ENCODE data around the gene CT45A7. TPM values are rescaled to one million over a fixed set of nuclear protein-coding genes. Genes with fewer than 3 reads are reported as not detected.
"Not testable (repeated sequence)": the region's sequence is repeated elsewhere in the genome, so short reads cannot be mapped to it uniquely, and the experiment has no call there.

Gene CT45A7, protein sequence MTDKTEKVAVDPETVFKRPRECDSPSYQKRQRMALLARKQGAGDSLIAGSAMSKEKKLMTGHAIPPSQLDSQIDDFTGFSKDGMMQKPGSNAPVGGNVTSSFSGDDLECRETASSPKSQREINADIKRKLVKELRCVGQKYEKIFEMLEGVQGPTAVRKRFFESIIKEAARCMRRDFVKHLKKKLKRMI
- total RNA-seq, result not detected
- polyA plus RNA-seq, result not detected
- long read RNA-seq, donor 1, result 0 reads
- long read RNA-seq, donor 2, result 0 reads
- long read RNA-seq, donor 3, result 0 reads
- long read RNA-seq, donor 4, result 0 reads
- long read RNA-seq, donor 5, result 0 reads
- long read RNA-seq, donor 6, result 0 reads
- long read RNA-seq, donor 7, result 0 reads
- long read RNA-seq, donor 8, result 0 reads
- long read RNA-seq, donor 9, result 0 reads
- long read RNA-seq, donor 10, result 0 reads

DNA sequence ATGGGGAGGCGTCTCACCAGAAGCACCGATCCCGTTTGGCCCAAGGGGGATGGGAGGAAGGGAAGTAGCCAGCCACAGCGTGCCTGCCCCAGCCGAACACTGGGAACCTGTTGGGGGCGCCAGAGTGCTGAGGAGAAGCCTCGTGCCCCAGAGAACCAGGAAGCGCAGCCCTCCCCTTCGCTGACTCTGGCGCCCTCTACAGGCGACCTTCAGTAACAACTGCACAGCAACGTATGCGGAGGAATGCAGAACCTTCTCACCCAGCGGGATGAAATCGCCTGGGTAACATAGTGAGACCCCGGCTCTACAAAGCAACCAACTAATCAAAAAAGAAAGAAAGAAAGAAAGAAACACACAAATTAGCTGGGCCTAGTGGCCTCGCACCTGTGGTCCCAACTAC is at the start of gene CT45A7:
TSS of gene CT45A7 (minus strand) at position 101 of the 400 bp plus-strand sequence. CDS start 3,747 bp downstream, outside the sequence.
- H3K9me3 ChIP-seq; H3K4me1 ChIP-seq; H3K36me3 ChIP-seq; H3K27ac ChIP-seq; H3K27me3 ChIP-seq; intact Hi-C loops (cut with DNase I; ENCODE audit: low total_unique reads); H3K4me3 ChIP-seq; DNase-seq: not testable (repeated sequence)
- no CpG with 5 or more reads among the region's 17 CpGs for WGBS, 5 donors

DNA sequence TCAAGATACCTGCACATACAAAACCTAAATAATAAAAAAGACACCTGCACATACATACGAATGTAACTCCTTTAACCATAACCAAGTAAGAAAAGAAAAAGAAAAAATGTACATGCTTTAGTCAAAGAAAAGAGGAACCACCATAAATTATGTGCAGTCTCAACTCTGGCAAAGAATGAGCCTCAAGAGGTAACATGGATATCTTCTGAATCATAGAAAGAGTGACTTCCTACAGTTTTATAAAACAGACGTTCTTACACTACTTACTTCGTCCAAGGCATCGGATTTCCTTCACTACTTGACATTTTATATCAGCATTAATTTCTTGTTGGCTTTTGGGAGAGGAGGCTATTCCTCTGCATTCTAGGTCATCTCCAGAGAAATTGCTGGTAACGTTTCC is 45.7 kb upstream of the CT45A7 start:
- H3K9me3 ChIP-seq; H3K27ac ChIP-seq; H3K4me1 ChIP-seq; DNase-seq; H3K4me3 ChIP-seq; H3K36me3 ChIP-seq; H3K27me3 ChIP-seq; intact Hi-C loops (cut with DNase I; ENCODE audit: low total_unique reads): not testable (repeated sequence)
- WGBS, 5 donors, result 50 to 67% (median 53%) methylated on average over 4 of the region's 5 CpGs

DNA sequence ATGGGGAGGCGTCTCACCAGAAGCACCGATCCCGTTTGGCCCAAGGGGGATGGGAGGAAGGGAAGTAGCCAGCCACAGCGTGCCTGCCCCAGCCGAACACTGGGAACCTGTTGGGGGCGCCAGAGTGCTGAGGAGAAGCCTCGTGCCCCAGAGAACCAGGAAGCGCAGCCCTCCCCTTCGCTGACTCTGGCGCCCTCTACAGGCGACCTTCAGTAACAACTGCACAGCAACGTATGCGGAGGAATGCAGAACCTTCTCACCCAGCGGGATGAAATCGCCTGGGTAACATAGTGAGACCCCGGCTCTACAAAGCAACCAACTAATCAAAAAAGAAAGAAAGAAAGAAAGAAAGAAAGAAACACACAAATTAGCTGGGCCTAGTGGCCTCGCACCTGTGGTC is 34.6 kb upstream of the CT45A7 start, which contains the start of gene CT45A9:
TSS of gene CT45A9 (minus strand) at position 101 of the 400 bp plus-strand sequence. CDS start 3,751 bp downstream, outside the sequence.
- H3K4me1 ChIP-seq; H3K27ac ChIP-seq; H3K27me3 ChIP-seq; DNase-seq; H3K4me3 ChIP-seq; H3K9me3 ChIP-seq; H3K36me3 ChIP-seq; intact Hi-C loops (cut with DNase I; ENCODE audit: low total_unique reads): not testable (repeated sequence)
- WGBS, 5 donors, result no CpG with 5 or more reads among the region's 17 CpGs

DNA sequence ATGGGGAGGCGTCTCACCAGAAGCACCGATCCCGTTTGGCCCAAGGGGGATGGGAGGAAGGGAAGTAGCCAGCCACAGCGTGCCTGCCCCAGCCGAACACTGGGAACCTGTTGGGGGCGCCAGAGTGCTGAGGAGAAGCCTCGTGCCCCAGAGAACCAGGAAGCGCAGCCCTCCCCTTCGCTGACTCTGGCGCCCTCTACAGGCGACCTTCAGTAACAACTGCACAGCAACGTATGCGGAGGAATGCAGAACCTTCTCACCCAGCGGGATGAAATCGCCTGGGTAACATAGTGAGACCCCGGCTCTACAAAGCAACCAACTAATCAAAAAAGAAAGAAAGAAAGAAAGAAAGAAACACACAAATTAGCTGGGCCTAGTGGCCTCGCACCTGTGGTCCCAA is 17.4 kb upstream of the CT45A7 start, which contains the start of gene CT45A8:
TSS of gene CT45A8 (minus strand) at position 101 of the 400 bp plus-strand sequence. CDS start 3,755 bp downstream, outside the sequence.
- H3K9me3 ChIP-seq; DNase-seq; H3K4me3 ChIP-seq; H3K4me1 ChIP-seq; H3K27ac ChIP-seq; intact Hi-C loops (cut with DNase I; ENCODE audit: low total_unique reads); H3K36me3 ChIP-seq; H3K27me3 ChIP-seq: not testable (repeated sequence)
- no CpG with 5 or more reads among the region's 17 CpGs for WGBS, 5 donors

DNA sequence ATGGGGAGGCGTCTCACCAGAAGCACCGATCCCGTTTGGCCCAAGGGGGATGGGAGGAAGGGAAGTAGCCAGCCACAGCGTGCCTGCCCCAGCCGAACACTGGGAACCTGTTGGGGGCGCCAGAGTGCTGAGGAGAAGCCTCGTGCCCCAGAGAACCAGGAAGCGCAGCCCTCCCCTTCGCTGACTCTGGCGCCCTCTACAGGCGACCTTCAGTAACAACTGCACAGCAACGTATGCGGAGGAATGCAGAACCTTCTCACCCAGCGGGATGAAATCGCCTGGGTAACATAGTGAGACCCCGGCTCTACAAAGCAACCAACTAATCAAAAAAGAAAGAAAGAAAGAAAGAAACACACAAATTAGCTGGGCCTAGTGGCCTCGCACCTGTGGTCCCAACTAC is 17.2 kb downstream of the CT45A7 start, which contains the start of gene CT45A2:
TSS of gene CT45A2 (minus strand) at position 101 of the 400 bp plus-strand sequence. CDS start 3,747 bp downstream, outside the sequence.
- H3K36me3 ChIP-seq; H3K27me3 ChIP-seq; H3K9me3 ChIP-seq; H3K4me1 ChIP-seq; intact Hi-C loops (cut with DNase I; ENCODE audit: low total_unique reads); H3K27ac ChIP-seq; H3K4me3 ChIP-seq; DNase-seq: not testable (repeated sequence)
- no CpG with 5 or more reads among the region's 17 CpGs for WGBS, 5 donors

DNA sequence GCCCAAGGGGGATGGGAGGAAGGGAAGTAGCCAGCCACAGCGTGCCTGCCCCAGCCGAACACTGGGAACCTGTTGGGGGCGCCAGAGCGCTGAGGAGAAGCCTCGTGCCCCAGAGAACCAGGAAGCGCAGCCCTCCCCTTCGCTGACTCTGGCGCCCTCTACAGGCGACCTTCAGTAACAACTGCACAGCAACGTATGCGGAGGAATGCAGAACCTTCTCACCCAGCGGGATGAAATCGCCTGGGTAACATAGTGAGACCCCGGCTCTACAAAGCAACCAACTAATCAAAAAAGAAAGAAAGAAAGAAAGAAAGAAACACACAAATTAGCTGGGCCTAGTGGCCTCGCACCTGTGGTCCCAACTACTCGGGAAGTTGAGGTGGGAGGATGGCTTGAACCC is 34.4 kb downstream of the CT45A7 start, which contains the start of gene CT45A6:
TSS of gene CT45A6 (minus strand) at position 101 of the 400 bp plus-strand sequence. CDS start 3,794 bp downstream, outside the sequence.
- H3K27me3 ChIP-seq; intact Hi-C loops (cut with DNase I; ENCODE audit: low total_unique reads); H3K4me3 ChIP-seq; H3K9me3 ChIP-seq; H3K36me3 ChIP-seq; H3K4me1 ChIP-seq; DNase-seq; H3K27ac ChIP-seq: not testable (repeated sequence)
- no CpG with 5 or more reads among the region's 16 CpGs for WGBS, 5 donors

DNA sequence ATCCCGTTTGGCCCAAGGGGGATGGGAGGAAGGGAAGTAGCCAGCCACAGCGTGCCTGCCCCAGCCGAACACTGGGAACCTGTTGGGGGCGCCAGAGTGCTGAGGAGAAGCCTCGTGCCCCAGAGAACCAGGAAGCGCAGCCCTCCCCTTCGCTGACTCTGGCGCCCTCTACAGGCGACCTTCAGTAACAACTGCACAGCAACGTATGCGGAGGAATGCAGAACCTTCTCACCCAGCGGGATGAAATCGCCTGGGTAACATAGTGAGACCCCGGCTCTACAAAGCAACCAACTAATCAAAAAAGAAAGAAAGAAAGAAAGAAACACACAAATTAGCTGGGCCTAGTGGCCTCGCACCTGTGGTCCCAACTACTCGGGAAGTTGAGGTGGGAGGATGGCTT is 51.7 kb downstream of the CT45A7 start, which contains the start of gene CT45A5:
TSS of gene CT45A5 (minus strand) at position 101 of the 400 bp plus-strand sequence. CDS start 3,774 bp downstream, outside the sequence.
- H3K27ac ChIP-seq; intact Hi-C loops (cut with DNase I; ENCODE audit: low total_unique reads); H3K4me1 ChIP-seq; DNase-seq; H3K27me3 ChIP-seq; H3K9me3 ChIP-seq; H3K4me3 ChIP-seq; H3K36me3 ChIP-seq: not testable (repeated sequence)
- WGBS, 5 donors, result no CpG with 5 or more reads among the region's 16 CpGs

Other genes with a start within 250 kb of the CT45A7 start
- not detected for gene CT45A1, start 123.6 kb downstream of the CT45A7 start, total RNA-seq
- gene CT45A1, start 123.6 kb downstream of the CT45A7 start, polyA plus RNA-seq, result not detected
- not detected for gene CT45A3, start 69.1 kb downstream of the CT45A7 start, total RNA-seq
- gene CT45A3, start 69.1 kb downstream of the CT45A7 start, polyA plus RNA-seq, result not detected
- not detected for gene CT45A5, start 51.8 kb downstream of the CT45A7 start, total RNA-seq
- not detected for gene CT45A5, start 51.8 kb downstream of the CT45A7 start, polyA plus RNA-seq
- gene CT45A6, start 34.5 kb downstream of the CT45A7 start, total RNA-seq, result not detected
- not detected for gene CT45A6, start 34.5 kb downstream of the CT45A7 start, polyA plus RNA-seq
- not detected for gene CT45A2, start 17.3 kb downstream of the CT45A7 start, total RNA-seq
- gene CT45A2, start 17.3 kb downstream of the CT45A7 start, polyA plus RNA-seq, result not detected
- not detected for gene CT45A8, start 17.3 kb upstream of the CT45A7 start, total RNA-seq
- gene CT45A8, start 17.3 kb upstream of the CT45A7 start, polyA plus RNA-seq, result not detected
- not detected for gene CT45A9, start 34.5 kb upstream of the CT45A7 start, total RNA-seq
- not detected for gene CT45A9, start 34.5 kb upstream of the CT45A7 start, polyA plus RNA-seq
- not detected for gene CT45A10, start 56.2 kb upstream of the CT45A7 start, total RNA-seq
- gene CT45A10, start 56.2 kb upstream of the CT45A7 start, polyA plus RNA-seq, result not detected
- gene SAGE1, start 56.4 kb upstream of the CT45A7 start, total RNA-seq, result not detected
- gene SAGE1, start 56.4 kb upstream of the CT45A7 start, polyA plus RNA-seq, result not detected
- 10 to 100 TPM in 4 of 5 donors, 1 to 10 TPM in 1; 4.3 to 27.2 (median 12.9) TPM for gene MMGT1, start 136.7 kb upstream of the CT45A7 start, total RNA-seq
- 1 to 10 TPM; 6.3 to 8.9 (median 7.2) TPM for gene MMGT1, start 136.7 kb upstream of the CT45A7 start, polyA plus RNA-seq
- 10 to 100 TPM in 1 of 5 donors, 1 to 10 TPM in 3, under 1 TPM in 1; 0.58 to 26.4 (median 8.8) TPM for gene SLC9A6, start 148.2 kb upstream of the CT45A7 start, total RNA-seq
- gene SLC9A6, start 148.2 kb upstream of the CT45A7 start, polyA plus RNA-seq, result 1 to 10 TPM; 1.2 to 6.9 (median 3.9) TPM